ENCODE measurements around the gene PTRH2.

- TF ChIP-seq CTCF (IDR thresholded peaks at IDR 0.05; ENCODE audit: low read length): no peak
- TF ChIP-seq EZH2 (IDR thresholded peaks at IDR 0.05; ENCODE audit: borderline replicate concordance, low read length): no peak
These were observed 15.4 kb upstream of the PTRH2 start for GRCh38 chr17:59722623-59723022.

All from OCI-LY1 (cell line).